ENCODE data around the gene ANGPTL2.

DNA sequence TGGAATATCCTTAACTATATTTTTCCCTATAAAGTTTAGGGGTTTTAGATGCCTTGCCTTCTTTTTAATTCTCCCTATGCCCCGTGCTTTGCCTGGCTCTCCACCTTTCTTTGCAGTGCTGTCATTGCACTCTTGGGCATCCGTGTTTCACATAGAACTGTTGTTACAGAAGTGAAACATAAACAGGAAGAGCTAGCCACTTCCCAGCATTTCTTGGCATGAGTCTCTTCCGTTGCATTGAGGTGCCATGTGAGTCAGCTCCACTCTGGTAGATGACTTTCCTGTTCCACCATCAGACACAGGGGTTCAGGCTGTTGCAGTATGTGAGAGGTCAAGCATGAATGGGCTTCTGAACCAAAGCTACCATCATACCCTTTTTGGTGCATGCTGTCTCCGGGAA lies 73.4 kb downstream of the ANGPTL2 start:
- TF ChIP-seq, protein P1, sequence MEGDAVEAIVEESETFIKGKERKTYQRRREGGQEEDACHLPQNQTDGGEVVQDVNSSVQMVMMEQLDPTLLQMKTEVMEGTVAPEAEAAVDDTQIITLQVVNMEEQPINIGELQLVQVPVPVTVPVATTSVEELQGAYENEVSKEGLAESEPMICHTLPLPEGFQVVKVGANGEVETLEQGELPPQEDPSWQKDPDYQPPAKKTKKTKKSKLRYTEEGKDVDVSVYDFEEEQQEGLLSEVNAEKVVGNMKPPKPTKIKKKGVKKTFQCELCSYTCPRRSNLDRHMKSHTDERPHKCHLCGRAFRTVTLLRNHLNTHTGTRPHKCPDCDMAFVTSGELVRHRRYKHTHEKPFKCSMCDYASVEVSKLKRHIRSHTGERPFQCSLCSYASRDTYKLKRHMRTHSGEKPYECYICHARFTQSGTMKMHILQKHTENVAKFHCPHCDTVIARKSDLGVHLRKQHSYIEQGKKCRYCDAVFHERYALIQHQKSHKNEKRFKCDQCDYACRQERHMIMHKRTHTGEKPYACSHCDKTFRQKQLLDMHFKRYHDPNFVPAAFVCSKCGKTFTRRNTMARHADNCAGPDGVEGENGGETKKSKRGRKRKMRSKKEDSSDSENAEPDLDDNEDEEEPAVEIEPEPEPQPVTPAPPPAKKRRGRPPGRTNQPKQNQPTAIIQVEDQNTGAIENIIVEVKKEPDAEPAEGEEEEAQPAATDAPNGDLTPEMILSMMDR (IDR thresholded peaks at IDR 0.05; ENCODE audit: low read length) = no peak
- TF ChIP-seq EZH2 (IDR thresholded peaks at IDR 0.05; ENCODE audit: borderline replicate concordance, low read length) = no peak
